GM12892 (cell line): ENCODE measurements around the gene CCNB2.

Experiments
- POLR2A ChIP-seq: IDR thresholded peaks from 2 replicates; pipeline ENCODE4 v1.6.1; 2011; ENCODE audit warnings: low read depth, low read length, control low read depth
- POLR2AphosphoS5 ChIP-seq: IDR thresholded peaks from 2 replicates; pipeline ENCODE4 v1.6.1; 2011; ENCODE audit warnings: low read depth, low read length, control low read depth
- TAF1 ChIP-seq: IDR thresholded peaks from 2 replicates; pipeline ENCODE4 v1.6.1; 2011; ENCODE audit warnings: low read depth, mild to moderate bottlenecking, control low read depth, low read length, borderline replicate concordance

- TF ChIP-seq POLR2AphosphoS5 (no peak), POLR2A (no peak), TAF1 (no peak)
These were observed 66.1 kb downstream of the CCNB2 start for GRCh38 chr15:59171067-59171397.
